ENCODE data around the gene TSEN54.

TSEN54 gene

DNA sequence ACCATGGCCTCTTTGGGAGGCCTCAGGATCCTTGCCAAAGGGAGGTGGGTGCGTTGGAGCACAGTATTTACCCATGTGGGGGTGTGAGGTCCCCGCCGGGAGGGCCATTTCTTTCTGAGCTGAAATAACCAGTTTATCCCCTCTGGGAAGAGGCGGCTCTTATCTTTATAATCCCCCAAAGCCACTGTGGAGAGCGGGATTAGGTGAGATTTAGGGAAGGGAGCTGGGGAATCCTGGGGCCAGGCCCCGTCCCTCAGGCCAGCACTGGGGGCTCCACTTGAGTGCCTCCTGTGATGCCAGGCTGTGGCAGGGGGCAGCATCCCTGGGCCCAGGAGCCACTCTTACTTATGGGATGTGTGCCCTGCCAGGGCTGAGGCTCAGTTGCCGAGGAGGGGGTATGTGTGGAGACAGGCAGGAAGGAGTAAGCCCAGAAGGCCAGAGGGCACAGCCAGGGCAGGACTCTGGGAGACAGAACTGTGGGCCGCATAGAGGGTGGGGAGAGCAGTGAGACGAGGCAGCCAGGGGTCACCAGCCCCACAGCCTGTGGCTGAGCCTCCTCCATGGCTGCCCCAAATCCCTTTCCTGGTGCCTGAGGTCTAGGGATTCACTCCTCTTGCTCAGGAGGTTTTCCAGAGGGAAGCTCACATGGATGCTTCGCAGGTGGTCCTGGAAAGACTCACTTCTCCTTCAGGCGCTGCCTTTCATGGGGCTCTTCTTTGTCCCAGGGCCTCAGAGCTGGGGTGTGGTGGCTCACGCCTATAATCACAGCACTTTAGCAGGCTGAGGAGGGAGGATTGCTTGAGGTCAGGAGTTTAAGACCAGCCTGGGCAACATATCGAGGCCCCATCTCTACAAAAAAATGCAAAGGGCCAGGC lies 34.9 kb upstream of the TSEN54 start:
- H3K4me3 ChIP-seq (ENCODE audit: low read depth, low read length) = no peak overlapping the region
- TF ChIP-seq, protein P1, sequence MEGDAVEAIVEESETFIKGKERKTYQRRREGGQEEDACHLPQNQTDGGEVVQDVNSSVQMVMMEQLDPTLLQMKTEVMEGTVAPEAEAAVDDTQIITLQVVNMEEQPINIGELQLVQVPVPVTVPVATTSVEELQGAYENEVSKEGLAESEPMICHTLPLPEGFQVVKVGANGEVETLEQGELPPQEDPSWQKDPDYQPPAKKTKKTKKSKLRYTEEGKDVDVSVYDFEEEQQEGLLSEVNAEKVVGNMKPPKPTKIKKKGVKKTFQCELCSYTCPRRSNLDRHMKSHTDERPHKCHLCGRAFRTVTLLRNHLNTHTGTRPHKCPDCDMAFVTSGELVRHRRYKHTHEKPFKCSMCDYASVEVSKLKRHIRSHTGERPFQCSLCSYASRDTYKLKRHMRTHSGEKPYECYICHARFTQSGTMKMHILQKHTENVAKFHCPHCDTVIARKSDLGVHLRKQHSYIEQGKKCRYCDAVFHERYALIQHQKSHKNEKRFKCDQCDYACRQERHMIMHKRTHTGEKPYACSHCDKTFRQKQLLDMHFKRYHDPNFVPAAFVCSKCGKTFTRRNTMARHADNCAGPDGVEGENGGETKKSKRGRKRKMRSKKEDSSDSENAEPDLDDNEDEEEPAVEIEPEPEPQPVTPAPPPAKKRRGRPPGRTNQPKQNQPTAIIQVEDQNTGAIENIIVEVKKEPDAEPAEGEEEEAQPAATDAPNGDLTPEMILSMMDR (IDR thresholded peaks at IDR 0.05; ENCODE audit: borderline replicate concordance, insufficient read depth, low read depth, low read length) = no peak

DNA sequence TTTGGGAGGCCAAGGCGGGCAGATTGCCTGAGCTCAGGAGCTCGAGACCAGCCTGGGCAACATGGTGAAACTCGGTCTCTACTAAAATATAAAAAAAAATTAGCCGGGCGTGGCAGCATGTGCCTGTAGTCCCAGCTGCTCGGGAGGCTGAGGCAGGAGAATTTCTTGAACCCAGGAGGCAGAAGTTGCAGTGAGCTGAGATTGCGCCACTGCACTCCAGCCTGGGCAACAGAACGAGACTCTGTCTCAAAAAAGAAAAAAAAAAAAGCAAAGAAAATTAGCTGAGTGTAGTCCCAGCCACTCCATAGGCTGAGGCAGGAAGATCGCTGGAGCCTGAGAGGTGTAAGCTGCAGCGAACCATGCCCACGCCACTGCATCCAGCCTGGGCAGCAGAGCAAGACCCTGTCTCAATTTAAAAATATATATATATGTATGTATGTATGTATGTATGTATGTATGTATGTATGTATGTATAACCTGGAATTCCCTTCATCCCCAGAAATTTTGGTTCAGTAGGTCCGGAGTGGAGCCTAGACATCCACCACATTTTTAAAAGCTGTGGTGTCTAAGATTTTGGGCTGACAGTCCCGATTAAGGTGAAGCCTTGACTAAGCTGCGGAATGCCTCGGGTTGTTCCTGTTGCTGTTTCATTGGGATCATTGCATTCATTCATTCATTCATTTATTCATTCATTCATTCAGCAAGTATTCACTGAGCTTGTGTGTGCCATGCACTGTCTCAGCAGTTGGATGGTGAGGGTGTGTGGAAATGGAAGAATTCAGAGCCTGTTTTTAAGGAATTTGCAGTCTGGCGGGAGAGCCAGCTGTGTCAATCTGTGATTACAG lies 34.0 kb upstream of the TSEN54 start:
- TF ChIP-seq, protein P1 (IDR thresholded peaks at IDR 0.05; ENCODE audit: borderline replicate concordance, insufficient read depth, low read depth, low read length) = no peak
- H3K4me3 ChIP-seq (ENCODE audit: low read depth, low read length) = no peak overlapping the region

DNA sequence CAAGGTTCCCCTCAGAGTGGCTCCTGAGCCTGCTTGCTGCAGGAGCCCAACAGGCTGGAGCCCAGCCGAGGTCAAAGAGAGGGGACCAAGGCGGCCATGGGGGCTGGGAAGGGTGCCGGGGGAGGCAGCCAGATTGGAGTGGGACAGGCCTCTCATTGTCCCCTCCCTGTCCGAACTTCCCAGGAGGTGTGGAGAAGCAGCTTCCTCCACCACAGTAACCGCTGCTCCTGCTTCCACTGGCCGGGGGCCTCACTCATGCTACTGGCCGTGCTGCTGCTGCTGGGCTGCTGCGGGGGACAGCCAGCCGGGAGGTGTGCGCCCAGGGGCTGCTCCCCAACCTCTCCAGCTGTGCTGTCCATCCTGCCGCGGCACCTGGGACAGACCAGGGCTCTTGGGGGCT lies 30.6 kb upstream of the TSEN54 start:
- no peak overlapping the region for H3K4me3 ChIP-seq (ENCODE audit: low read depth, low read length)
- TF ChIP-seq, protein P1 (IDR thresholded peaks at IDR 0.05; ENCODE audit: borderline replicate concordance, insufficient read depth, low read depth, low read length) = no peak

DNA sequence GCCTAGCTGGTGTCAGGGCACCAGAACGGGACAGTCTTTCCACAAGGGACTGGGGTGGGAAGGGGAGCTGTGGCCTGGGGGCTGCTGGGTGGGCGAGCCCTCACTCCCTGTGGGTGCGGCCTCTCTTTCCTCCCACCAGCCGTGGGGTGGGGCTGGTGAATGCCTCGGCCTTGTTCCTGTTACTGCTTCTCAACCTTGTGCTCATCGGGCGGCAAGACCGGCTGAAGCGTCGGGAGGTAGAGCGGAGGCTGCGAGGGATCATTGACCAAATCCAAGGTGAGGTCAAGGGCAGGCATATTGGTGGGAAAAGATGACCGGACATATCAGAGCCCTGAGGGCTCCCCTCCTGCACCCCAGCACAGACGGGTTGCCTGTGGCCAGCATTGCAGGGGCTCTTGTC lies 30.2 kb upstream of the TSEN54 start:
- no peak overlapping the region for H3K4me3 ChIP-seq (ENCODE audit: low read depth, low read length)
- TF ChIP-seq, protein P1 (IDR thresholded peaks at IDR 0.05; ENCODE audit: borderline replicate concordance, insufficient read depth, low read depth, low read length) = no peak

DNA sequence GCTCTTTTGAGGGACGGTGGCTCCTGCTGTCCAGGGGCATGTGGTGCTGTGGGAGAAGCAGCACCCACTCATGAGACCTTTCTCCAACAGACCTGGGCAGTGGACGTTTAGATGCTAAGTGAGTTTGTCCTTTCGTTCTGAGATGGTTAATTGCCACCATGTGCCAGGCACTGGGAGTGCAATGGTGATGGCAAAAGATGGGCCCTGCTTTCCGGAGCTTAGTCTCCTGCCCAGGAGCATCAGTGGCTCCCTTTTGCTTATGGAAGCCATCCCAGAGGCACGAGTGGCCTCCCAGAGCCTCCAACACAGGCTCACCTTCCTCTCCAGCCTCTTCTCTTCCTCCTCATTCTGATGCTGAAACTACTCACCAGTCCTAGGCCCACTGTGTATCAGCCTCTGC lies 29.4 kb upstream of the TSEN54 start:
- no peak overlapping the region for H3K4me3 ChIP-seq (ENCODE audit: low read depth, low read length)
- TF ChIP-seq, protein P1 (IDR thresholded peaks at IDR 0.05; ENCODE audit: borderline replicate concordance, insufficient read depth, low read depth, low read length) = no peak

DNA sequence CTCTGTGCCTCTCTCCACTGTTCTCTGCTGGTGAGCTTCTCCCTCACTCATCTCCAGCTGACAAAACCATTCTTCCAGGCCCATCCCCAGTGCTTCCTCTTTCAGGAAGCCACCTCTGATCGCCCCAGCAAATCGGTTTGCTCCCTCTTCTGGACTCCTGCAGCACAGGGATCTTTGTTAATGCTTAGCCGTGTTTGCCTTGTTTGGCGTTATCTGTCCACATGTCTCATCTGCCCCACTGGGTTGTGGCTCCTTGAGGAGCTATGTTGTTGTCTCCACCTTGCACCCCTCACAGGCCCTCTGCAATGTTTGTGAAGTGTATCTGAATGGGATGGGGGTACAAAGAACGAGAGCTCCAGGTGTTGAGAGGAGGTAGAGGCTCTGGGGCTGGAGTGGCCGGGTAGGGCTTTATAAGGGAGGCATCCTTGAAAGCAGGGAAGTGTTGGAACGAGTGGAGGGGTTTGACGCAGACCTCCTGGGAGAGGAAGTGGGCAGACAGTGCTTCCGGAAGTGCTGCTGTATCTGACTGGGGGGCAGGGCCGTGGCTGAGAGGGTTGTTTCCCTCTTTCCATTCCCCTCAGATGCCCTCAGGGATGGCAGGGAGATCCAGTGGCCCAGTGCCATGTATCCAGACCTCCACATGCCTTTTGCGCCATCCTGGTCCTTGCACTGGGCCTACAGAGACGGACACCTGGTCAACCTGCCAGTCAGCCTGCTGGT lies 28.8 kb upstream of the TSEN54 start:
- H3K4me3 ChIP-seq (ENCODE audit: low read depth, low read length) = peak overlapping the region; percentile 10
- TF ChIP-seq, protein P1 (IDR thresholded peaks at IDR 0.05; ENCODE audit: borderline replicate concordance, insufficient read depth, low read depth, low read length) = no peak

All from GM12875 (cell line).